Calu3 (cell line): ENCODE measurements around the gene RBFOX2. TPM values are rescaled to one million over a fixed set of nuclear protein-coding genes. Genes with fewer than 3 reads are reported as not detected.

Source experiments
- BruUV-seq: library from RNA; stranded (reverse); fragments of 400-500 nt; replicated peaks from 2 replicates; lab custom pipeline; 2021; lab: Mats Ljungman, UMichigan
- CTCF ChIA-PET: fragments of 300-600 bp; sonication (Branson Sonifier 250); formaldehyde crosslinking; loops from one replicate; lab custom pipeline; 2022; ENCODE audit warnings: antibody characterized with exemption; lab: Charles Lee
- DNase-seq: peaks from one replicate; pipeline ENCODE4 v3.0.0; 2022
- H3K27ac Mint-ChIP-seq: one replicate; pipeline ENCODE4 v1.8.0; 2022; ENCODE audit warnings: mixed read lengths; ENCODE audit not compliant: unreplicated experiment
- H3K27me3 Mint-ChIP-seq: one replicate; pipeline ENCODE4 v1.8.0; 2022; ENCODE audit warnings: mixed read lengths; ENCODE audit not compliant: unreplicated experiment
- H3K36me3 Mint-ChIP-seq: one replicate; pipeline ENCODE4 v1.8.0; 2022; ENCODE audit warnings: mild to moderate bottlenecking, moderate library complexity, mixed read lengths; ENCODE audit not compliant: insufficient read depth, unreplicated experiment
- H3K4me1 Mint-ChIP-seq: one replicate; pipeline ENCODE4 v1.8.0; 2022; ENCODE audit warnings: mild to moderate bottlenecking, low read depth, mixed read lengths; ENCODE audit not compliant: unreplicated experiment
- H3K4me3 Mint-ChIP-seq: one replicate; pipeline ENCODE4 v1.8.0; 2022; ENCODE audit warnings: mild to moderate bottlenecking, low read depth, moderate library complexity, mixed read lengths; ENCODE audit not compliant: unreplicated experiment
- H3K9me3 Mint-ChIP-seq: one replicate; pipeline ENCODE4 v1.8.0; 2022; ENCODE audit warnings: low read depth, mixed read lengths; ENCODE audit not compliant: unreplicated experiment
- intact Hi-C: fragments of 100-400 bp; cut with micrococcal nuclease; formaldehyde crosslinking; loops from one replicate; pipeline ENCODE4 v1.10.0; 2022; ENCODE audit not compliant: unreplicated experiment
- total RNA-seq: library from RNA; stranded (reverse); gene quantifications from 2 replicates; pipeline ENCODE4 v1.2.3, GENCODE V29; 2022
- TF ChIP-seq, protein P1 (sequence below): fragments of 200-600 bp; IDR thresholded peaks from one replicate; pipeline ENCODE4 v1.8.0; 2022; ENCODE audit warnings: antibody characterized with exemption; ENCODE audit not compliant: unreplicated experiment

RBFOX2 gene
- total RNA-seq, 1 experiment from 2014 or later = 63.1 TPM

- no TSS peak for BruUV-seq
- no peaks in the 10 kb centered on the region for H3K9me3 Mint-ChIP-seq
- intact Hi-C loops = loop anchor here (5.0 kb wide), 1 partner anchor 286 kb away; no protein-coding TSS in a partner anchor
- CTCF ChIA-PET = interaction anchor here (0.6 to 1.2 kb wide), 2 partner anchors 12 to 229 kb away, joined by 3 to 4 read pairs; no protein-coding TSS in a partner anchor
- peak overlapping the region; percentile 65 for H3K4me3 Mint-ChIP-seq
- no peaks in the 10 kb centered on the region for H3K27me3 Mint-ChIP-seq
- H3K36me3 Mint-ChIP-seq = peaks cover 27% of the 10 kb centered on the region
- peak; percentile 35 for DNase-seq
- H3K27ac Mint-ChIP-seq = peak overlapping the region; percentile 42
- peaks cover 50% of the 10 kb centered on the region for H3K4me1 Mint-ChIP-seq
- TF ChIP-seq, protein P1, sequence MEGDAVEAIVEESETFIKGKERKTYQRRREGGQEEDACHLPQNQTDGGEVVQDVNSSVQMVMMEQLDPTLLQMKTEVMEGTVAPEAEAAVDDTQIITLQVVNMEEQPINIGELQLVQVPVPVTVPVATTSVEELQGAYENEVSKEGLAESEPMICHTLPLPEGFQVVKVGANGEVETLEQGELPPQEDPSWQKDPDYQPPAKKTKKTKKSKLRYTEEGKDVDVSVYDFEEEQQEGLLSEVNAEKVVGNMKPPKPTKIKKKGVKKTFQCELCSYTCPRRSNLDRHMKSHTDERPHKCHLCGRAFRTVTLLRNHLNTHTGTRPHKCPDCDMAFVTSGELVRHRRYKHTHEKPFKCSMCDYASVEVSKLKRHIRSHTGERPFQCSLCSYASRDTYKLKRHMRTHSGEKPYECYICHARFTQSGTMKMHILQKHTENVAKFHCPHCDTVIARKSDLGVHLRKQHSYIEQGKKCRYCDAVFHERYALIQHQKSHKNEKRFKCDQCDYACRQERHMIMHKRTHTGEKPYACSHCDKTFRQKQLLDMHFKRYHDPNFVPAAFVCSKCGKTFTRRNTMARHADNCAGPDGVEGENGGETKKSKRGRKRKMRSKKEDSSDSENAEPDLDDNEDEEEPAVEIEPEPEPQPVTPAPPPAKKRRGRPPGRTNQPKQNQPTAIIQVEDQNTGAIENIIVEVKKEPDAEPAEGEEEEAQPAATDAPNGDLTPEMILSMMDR = no peak
Measured at GRCh38 chr22:35835998-35836691, 192.5 kb downstream of the RBFOX2 start.

DNA sequence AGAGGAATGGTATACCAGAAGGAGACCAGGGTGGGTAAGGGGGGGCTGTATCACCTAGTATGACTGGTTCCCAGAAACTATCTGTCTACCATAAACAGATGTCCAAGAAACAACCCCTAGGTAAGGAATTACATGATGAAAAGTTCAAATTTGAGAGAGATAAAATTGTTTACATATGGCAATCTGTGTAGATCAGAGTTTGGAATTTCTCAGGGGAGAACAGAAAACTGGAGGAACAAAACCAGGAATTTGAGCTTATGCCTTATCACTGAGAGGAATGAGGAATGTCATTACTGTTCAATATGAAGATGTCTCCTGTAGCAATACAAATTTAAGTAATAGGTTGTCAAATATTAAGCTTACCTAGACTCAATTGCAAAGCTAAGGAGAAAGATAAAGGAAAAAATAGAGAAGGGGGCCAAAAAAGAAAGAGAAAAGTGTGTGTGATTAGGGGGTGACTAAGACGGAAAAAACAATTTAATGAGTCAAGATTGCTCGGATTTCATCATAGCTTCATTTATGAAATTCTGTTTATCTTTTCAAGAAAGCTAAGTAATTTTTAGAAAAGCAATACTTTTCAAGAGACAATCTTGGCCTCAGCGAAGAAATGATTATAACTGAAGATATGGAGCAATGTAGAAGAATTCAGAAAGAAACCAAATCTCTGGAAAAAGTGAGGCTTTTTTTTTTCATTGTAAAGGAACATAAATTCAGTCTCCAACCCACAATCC lies 193.2 kb downstream of the RBFOX2 start:
- CTCF ChIA-PET = interaction anchor here (0.6 to 1.2 kb wide), 3 partner anchors 12 to 230 kb away, joined by 3 to 4 read pairs (median 3); no protein-coding TSS in a partner anchor
- Mint-ChIP-seq H3K36me3 (peaks cover 25% of the 10 kb centered on the region), H3K4me3 (peak overlapping the region; percentile 65), H3K27ac (peak overlapping the region; percentile 42), H3K4me1 (peaks cover 50% of the 10 kb centered on the region), H3K9me3 (no peaks in the 10 kb centered on the region), H3K27me3 (no peaks in the 10 kb centered on the region)
- BruUV-seq = no TSS peak
- TF ChIP-seq, protein P1 = no peak
- DNase-seq = no peak
- intact Hi-C loops = loop anchor here (5.0 kb wide), 1 partner anchor 287 kb away; no protein-coding TSS in a partner anchor

DNA sequence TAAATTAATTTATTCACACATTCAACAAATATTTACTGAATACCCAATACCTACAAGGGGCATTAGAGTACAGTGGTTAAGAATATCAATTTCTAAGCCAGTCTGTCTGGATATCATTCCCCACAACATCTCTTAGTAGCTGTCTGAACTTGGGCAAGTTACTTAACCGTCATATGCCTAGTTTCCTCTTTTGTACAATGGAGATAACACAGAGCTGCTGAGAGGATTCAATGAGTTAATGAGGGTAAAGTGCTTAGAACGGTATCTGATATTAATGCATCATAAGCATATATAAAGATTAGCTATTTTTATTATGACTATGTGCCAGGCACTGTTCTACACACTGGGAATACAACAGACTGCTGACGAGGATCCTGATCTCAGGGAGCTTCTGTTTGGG lies 194.6 kb downstream of the RBFOX2 start:
- DNase-seq = no peak
- Mint-ChIP-seq H3K36me3 (peaks cover 15% of the 10 kb centered on the region), H3K27ac (peak overlapping the region; percentile 42), H3K27me3 (no peaks in the 10 kb centered on the region), H3K4me1 (peaks cover 45% of the 10 kb centered on the region), H3K4me3 (peak overlapping the region; percentile 65), H3K9me3 (no peaks in the 10 kb centered on the region)
- intact Hi-C loops = no loop called here
- TF ChIP-seq, protein P1 = no peak
- CTCF ChIA-PET = no interaction called here
- no TSS peak for BruUV-seq

GRCh38 chr22:35830305-35830704 lies 198.3 kb downstream of the RBFOX2 start:
- Mint-ChIP-seq H3K4me3 (no peak overlapping the region), H3K27ac (no peak overlapping the region), H3K9me3 (no peaks in the 10 kb centered on the region), H3K27me3 (no peaks in the 10 kb centered on the region), H3K36me3 (peaks cover 1% of the 10 kb centered on the region), H3K4me1 (peaks cover 23% of the 10 kb centered on the region)
- TF ChIP-seq, protein P1 = no peak
- BruUV-seq = no TSS peak
- DNase-seq = no peak
- intact Hi-C loops = no loop called here
- CTCF ChIA-PET = no interaction called here
